GM23248 (cell line): ENCODE results near the gene ACOX3. TPM values are rescaled to one million over a fixed set of nuclear protein-coding genes. Genes with fewer than 3 reads are reported as not detected.

Experiments used
- DNase-seq: peaks from one replicate; pipeline ENCODE4 v3.0.0-alpha.2; 2015
- H2AFZ ChIP-seq: fragments of 200-600 bp; sonication (generic); 2 replicates; pipeline ENCODE4 v1.6.1; 2016; ENCODE audit warnings: antibody characterized with exemption
- H3F3A ChIP-seq: fragments of 200-600 bp; sonication (generic); 2 replicates; pipeline ENCODE4 v1.6.1; 2016; ENCODE audit warnings: mild to moderate bottlenecking, antibody characterized with exemption, mixed run types; ENCODE audit not compliant: insufficient read depth
- H3K27ac ChIP-seq: fragments of 200-600 bp; sonication (generic); 2 replicates; pipeline ENCODE4 v1.5.1; 2016; ENCODE audit warnings: mild to moderate bottlenecking
- H3K27me3 ChIP-seq: fragments of 200-600 bp; sonication (generic); replicated peaks from 2 replicates; pipeline ENCODE4 v1.6.1; 2016; ENCODE audit warnings: mild to moderate bottlenecking; ENCODE audit not compliant: insufficient read depth
- H3K36me3 ChIP-seq: fragments of 200-600 bp; sonication (generic); 2 replicates; pipeline ENCODE4 v1.6.1; 2016; ENCODE audit warnings: low read depth, mild to moderate bottlenecking
- H3K4me1 ChIP-seq: fragments of 200-600 bp; sonication (generic); 2 replicates; pipeline ENCODE4 v1.6.1; 2016; ENCODE audit warnings: mild to moderate bottlenecking; ENCODE audit not compliant: insufficient read depth
- H3K4me2 ChIP-seq: fragments of 200-600 bp; sonication (generic); one replicate; pipeline ENCODE4 v1.6.1; 2016; ENCODE audit warnings: mild to moderate bottlenecking; ENCODE audit not compliant: unreplicated experiment
- H3K4me3 ChIP-seq: fragments of 200-600 bp; sonication (generic); 2 replicates; pipeline ENCODE4 v1.5.1; 2016; ENCODE audit warnings: mild to moderate bottlenecking
- H3K79me2 ChIP-seq: fragments of 200-600 bp; sonication (generic); 2 replicates; pipeline ENCODE4 v1.6.1; 2016; ENCODE audit warnings: mild to moderate bottlenecking; ENCODE audit not compliant: insufficient read depth
- H3K9ac ChIP-seq: fragments of 200-600 bp; sonication (generic); 2 replicates; pipeline ENCODE4 v1.6.1; 2016; ENCODE audit warnings: mild to moderate bottlenecking
- H3K9me2 ChIP-seq: fragments of 200-600 bp; sonication (generic); 2 replicates; pipeline ENCODE4 v1.6.1; 2016; ENCODE audit warnings: mixed run types, mild to moderate bottlenecking, moderate library complexity; ENCODE audit not compliant: insufficient read depth
- H3K9me3 ChIP-seq: fragments of 200-600 bp; sonication (generic); one replicate; pipeline ENCODE4 v1.6.1; 2017; ENCODE audit warnings: low read depth
- H4K20me1 ChIP-seq: fragments of 200-600 bp; sonication (generic); 2 replicates; pipeline ENCODE4 v1.6.0; 2016; ENCODE audit not compliant: insufficient read depth
- EZH2 ChIP-seq: fragments of 200-600 bp; sonication (generic); IDR thresholded peaks from 2 replicates; pipeline ENCODE4 v1.6.1; 2018; ENCODE audit warnings: antibody characterized with exemption, mild to moderate bottlenecking; ENCODE audit not compliant: insufficient read depth, poor library complexity, severe bottlenecking
- EZH2phosphoT487 ChIP-seq: fragments of 200-600 bp; sonication (generic); IDR thresholded peaks from 2 replicates; pipeline ENCODE4 v1.6.1; 2018; ENCODE audit warnings: antibody characterized with exemption, moderate library complexity, mild to moderate bottlenecking, low read depth; ENCODE audit not compliant: insufficient read depth
- WGBS, 2 experiments: methylation state at CpG; one replicate each; pipeline ENCODE4 v1.1.6; 2015 to 2017; ENCODE audit warnings: low lambda C conversion rate in 2 of 2, low coverage in 1 of 2; ENCODE audit errors: missing lambda C conversion rate in 2 of 2; 5-methylcytosine and 5-hydroxymethylcytosine counted together
- in situ Hi-C: fragments of 300-500 bp; cut with MboI; formaldehyde crosslinking; loops from 2 replicates; pipeline ENCODE4 v1.15.0; 2020
- polyA plus RNA-seq: library from polyadenylated mRNA; unstranded; fragments of >200 nt; fragmentation: Nextera tagmentation; extraction: Ambion mirVana; gene quantifications from 2 replicates; pipeline ENCODE4 v1.2.1, GENCODE V29; 2016
- total RNA-seq: library from RNA; depleted of rRNA; stranded (reverse); fragments of >200 nt; shearing (Covaris generic); gene quantifications from 2 replicates; pipeline ENCODE4 v1.2.3, GENCODE V29; 2014

Gene ACOX3
- total and polyA plus RNA-seq, 2 experiments from 2014 or later: 24.7 to 33.8 TPM

DNA sequence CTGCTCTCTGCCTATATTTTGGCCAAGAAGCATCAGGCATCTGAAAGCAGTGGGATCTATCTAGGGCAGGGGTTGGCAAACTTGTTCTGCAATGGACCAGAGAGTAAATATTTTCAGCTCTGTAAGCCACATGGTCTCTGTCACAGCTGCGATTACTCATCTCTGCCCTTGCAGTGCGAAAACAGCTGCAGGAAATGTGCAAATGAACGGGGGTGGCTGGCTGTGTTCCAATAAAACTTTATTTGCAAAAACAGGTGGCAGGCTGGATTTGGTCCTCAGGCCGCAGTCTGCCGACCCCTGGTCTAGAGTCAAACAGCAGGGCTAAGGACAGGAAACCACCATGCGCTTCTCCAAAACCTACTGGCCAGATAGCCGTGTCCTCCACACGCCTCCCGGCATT is 48.6 kb downstream of the ACOX3 start:
- Histone ChIP-seq H3K4me1 (peaks cover 32% of the 10 kb centered on the region), H2AFZ (no peak overlapping the region)
- 36 to 38% methylated on average over 9 of the region's 9 CpGs for WGBS, 2 experiments

DNA sequence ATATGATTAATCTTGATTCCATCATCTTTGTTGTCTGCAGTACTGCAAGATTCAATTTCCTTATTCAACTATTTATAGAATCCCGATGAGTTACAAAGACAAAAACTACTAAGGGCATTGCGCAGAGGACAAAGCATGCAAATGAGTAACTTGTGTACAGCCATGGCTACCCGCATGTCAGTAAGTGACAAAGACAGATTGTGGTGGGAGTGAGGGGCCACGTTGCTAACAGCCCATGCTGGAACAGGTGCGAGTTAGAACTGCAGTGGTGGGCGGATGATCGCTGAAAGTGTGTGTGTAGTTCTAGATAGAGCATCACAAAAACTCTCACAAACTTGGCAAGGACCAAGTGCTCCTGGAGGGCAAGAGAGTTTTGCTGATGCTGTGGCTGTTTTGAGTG is 49.5 kb downstream of the ACOX3 start:
- H3K4me1 ChIP-seq: peaks cover 32% of the 10 kb centered on the region
- TF ChIP-seq EZH2: no peak
- no peak for TF ChIP-seq EZH2phosphoT487
- H2AFZ ChIP-seq: no peak overlapping the region
- H3F3A ChIP-seq: peaks cover 30% of the 10 kb centered on the region
- no peaks in the 10 kb centered on the region for H3K79me2 ChIP-seq
- in situ Hi-C loops: no loop called here
- no peaks in the 10 kb centered on the region for H3K27me3 ChIP-seq
- WGBS, 2 experiments: 79 to 82% methylated on average over 7 of the region's 7 CpGs
- no peak overlapping the region for H3K27ac ChIP-seq
- no peaks in the 10 kb centered on the region for H3K9me2 ChIP-seq
- H3K36me3 ChIP-seq: no peaks in the 10 kb centered on the region; the same call in 1 of the 2 replicates
- no peak overlapping the region for H3K4me2 ChIP-seq
- no peak overlapping the region for H3K4me3 ChIP-seq
- H3K9me3 ChIP-seq: no peaks in the 10 kb centered on the region
- H3K9ac ChIP-seq: no peak overlapping the region
- no peak for DNase-seq
- no peaks in the 10 kb centered on the region for H4K20me1 ChIP-seq

More for the DNA sequence above, 48.6 kb downstream of the ACOX3 start:
- Histone ChIP-seq H3F3A (peaks cover 30% of the 10 kb centered on the region), H3K27ac (no peak overlapping the region), H3K36me3 (no peaks in the 10 kb centered on the region; the same call in 1 of the 2 replicates), H3K79me2 (no peaks in the 10 kb centered on the region), H3K9me2 (no peaks in the 10 kb centered on the region), H4K20me1 (no peaks in the 10 kb centered on the region), H3K4me3 (no peak overlapping the region), H3K9ac (no peak overlapping the region), H3K4me2 (peak overlapping the region; percentile 14), H3K27me3 (no peaks in the 10 kb centered on the region), H3K9me3 (no peaks in the 10 kb centered on the region)
- in situ Hi-C loops: no loop called here
- peak; percentile 87 for DNase-seq
- no peak for TF ChIP-seq EZH2
- no peak for TF ChIP-seq EZH2phosphoT487

DNA sequence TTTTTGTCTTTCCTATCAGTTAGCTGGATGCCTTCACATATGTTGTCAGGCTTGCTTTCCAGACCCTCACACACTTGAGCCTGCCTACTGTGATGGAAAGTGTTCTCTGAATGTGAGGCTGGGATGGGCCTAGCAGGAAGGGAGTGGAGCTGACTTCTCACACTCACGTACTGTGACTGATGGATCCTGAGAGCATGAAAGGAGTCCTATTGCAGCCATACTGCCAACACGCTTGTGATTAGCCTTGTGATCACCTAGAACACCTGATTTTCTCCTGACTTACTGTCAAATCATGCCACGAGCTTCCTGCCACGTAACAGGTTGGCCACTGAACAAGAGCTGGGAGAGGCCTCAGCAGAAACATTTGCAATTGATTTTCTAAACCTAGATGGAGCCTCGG is 49.9 kb downstream of the ACOX3 start:
- Histone ChIP-seq H3K9ac (no peak overlapping the region), H3K9me2 (no peaks in the 10 kb centered on the region), H3K36me3 (no peaks in the 10 kb centered on the region; the same call in 1 of the 2 replicates), H3K4me1 (peaks cover 32% of the 10 kb centered on the region), H3K79me2 (no peaks in the 10 kb centered on the region), H3K4me3 (no peak overlapping the region), H3F3A (peaks cover 30% of the 10 kb centered on the region), H4K20me1 (no peaks in the 10 kb centered on the region), H3K27ac (no peak overlapping the region), H2AFZ (no peak overlapping the region), H3K4me2 (no peak overlapping the region), H3K27me3 (no peaks in the 10 kb centered on the region), H3K9me3 (no peaks in the 10 kb centered on the region)
- in situ Hi-C loops: no loop called here
- TF ChIP-seq EZH2 (no peak), EZH2phosphoT487 (no peak)
- WGBS, 2 experiments: 78 to 83% methylated on average over 5 of the region's 5 CpGs
- no peak for DNase-seq

DNA sequence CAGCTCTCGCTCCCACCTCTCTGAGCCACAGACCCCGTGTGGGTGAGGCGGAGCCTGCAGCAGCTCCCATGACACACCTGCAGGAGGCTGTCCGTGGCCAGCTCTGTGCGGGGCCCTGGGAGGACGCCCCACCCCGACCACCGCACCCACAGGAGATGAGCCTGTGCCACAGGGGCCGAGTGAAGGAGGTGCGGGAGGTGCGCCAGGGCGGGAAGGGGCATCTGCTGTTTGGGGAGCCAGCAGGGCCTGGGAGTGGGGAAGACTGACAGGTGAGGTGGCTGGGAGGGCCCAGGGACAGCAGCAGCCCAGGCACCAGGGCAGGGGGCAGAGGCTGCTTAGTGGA is 52.0 kb downstream of the ACOX3 start:
- TF ChIP-seq EZH2phosphoT487: no peak
- no peak for TF ChIP-seq EZH2
- no peak for DNase-seq
- Histone ChIP-seq H3K27me3 (no peaks in the 10 kb centered on the region), H3K4me2 (no peak overlapping the region), H4K20me1 (no peaks in the 10 kb centered on the region), H3K9me2 (no peaks in the 10 kb centered on the region), H3K36me3 (no peaks in the 10 kb centered on the region; the same call in 1 of the 2 replicates), H3K4me3 (no peak overlapping the region), H3K4me1 (peaks cover 21% of the 10 kb centered on the region), H3F3A (peaks cover 18% of the 10 kb centered on the region), H3K27ac (no peak overlapping the region), H3K9ac (no peak overlapping the region), H3K9me3 (no peaks in the 10 kb centered on the region), H3K79me2 (no peaks in the 10 kb centered on the region), H2AFZ (no peak overlapping the region)
- in situ Hi-C loops: no loop called here
- WGBS, 2 experiments: 98% methylated on average over 8 to 12 of the region's 12 CpGs
